HCT116 (cell line): ENCODE results near the gene TNS3. TPM values are rescaled to one million over a fixed set of nuclear protein-coding genes. Genes with fewer than 3 reads are reported as not detected.

ENCODE experiments used
- ATAC-seq: fragments of 200-7000 bp; cut with Tn5 transposase; 2 replicates; pipeline ENCODE4 v1.9.1; 2020; ENCODE audit warnings: mild to moderate bottlenecking, moderate library complexity
- BruUV-seq: library from RNA; stranded (reverse); fragments of 400-500 nt; replicated peaks from 2 replicates; lab custom pipeline; 2021; lab: Mats Ljungman, UMichigan
- CTCF ChIA-PET: fragments of 300-600 bp; sonication (Branson Sonifier 250); formaldehyde crosslinking; loops from one replicate; lab custom pipeline; 2021; ENCODE audit warnings: antibody characterized with exemption; lab: Charles Lee
- POLR2A ChIA-PET: fragments of 300-600, 350-600 bp; sonication (Branson Sonifier 250); formaldehyde crosslinking; loops from one replicate; lab custom pipeline; 2021; ENCODE audit warnings: antibody characterized with exemption; lab: Charles Lee
- RAD21 ChIA-PET, 2 experiments: fragments of 300-600 bp; sonication (Branson Sonifier 250); formaldehyde crosslinking; loops; one replicate each; lab custom pipeline; 2023; ENCODE audit warnings: low total read pairs in 2 of 2; ENCODE audit not compliant: uncharacterized antibody in 2 of 2, unreplicated experiment in 2 of 2, low non-redundant PET in 1 of 2; lab: Charles Lee
- DNase-seq: peaks from one replicate; pipeline ENCODE4 v3.0.0-alpha.2; 2010; ENCODE audit warnings: low read depth, low spot score
- H2AFZ ChIP-seq: fragments of 200-600 bp; shearing (Covaris generic), sonication (generic); 2 replicates; pipeline ENCODE4 v1.6.1; 2017; ENCODE audit warnings: low read depth, mixed run types, mixed read lengths, antibody characterized with exemption, low read length; ENCODE audit not compliant: poor library complexity, severe bottlenecking
- H3K27ac ChIP-seq: 2 replicates; pipeline ENCODE4 v1.5.1; 2012; ENCODE audit warnings: low read depth, low read length
- H3K27me3 ChIP-seq: fragments of 200-600 bp; sonication (generic); 2 replicates; pipeline ENCODE4 v1.6.1; 2016; ENCODE audit warnings: mixed run types, low read length, mixed read lengths; ENCODE audit not compliant: insufficient read depth
- H3K36me3 ChIP-seq, 2 experiments: fragments of 200-500 bp in 1 of 2; fragments of 200-600 bp in 1 of 2; sonication (Bioruptor generic) in 1 of 2; sonication (generic) in 1 of 2; 2 replicates each; pipeline versions ENCODE4 v1.5.1 to v1.6.1; 2014 to 2016; ENCODE audit warnings: low read length in 2 of 2, inconsistent platforms in 1 of 2, mixed read lengths in 1 of 2, mixed run types in 1 of 2; ENCODE audit not compliant: insufficient read depth in 2 of 2, control insufficient read depth in 1 of 2
- H3K4me1 ChIP-seq, 2 experiments: fragments of 200-600 bp in 1 of 2; sonication (generic) in 1 of 2; 2 replicates each; pipeline versions ENCODE4 v1.5.1 to v1.6.1; 2012 to 2017; ENCODE audit warnings: low read length in 2 of 2, inconsistent platforms in 1 of 2, mild to moderate bottlenecking in 1 of 2, mixed read lengths in 1 of 2, mixed run types in 1 of 2, moderate library complexity in 1 of 2; ENCODE audit not compliant: insufficient read depth in 2 of 2, control insufficient read depth in 1 of 2
- H3K4me2 ChIP-seq: fragments of 200-600 bp; sonication (generic); 2 replicates; pipeline ENCODE4 v1.6.1; 2017; ENCODE audit warnings: mixed run types, low read length, mixed read lengths
- H3K4me3 ChIP-seq, 2 experiments: fragments of 200-600 bp in 1 of 2; sonication (generic) in 1 of 2; replicated peaks in 1 of 2; 2 replicates each; pipeline ENCODE4 v1.5.1; 2011 to 2016; ENCODE audit warnings: low read length in 2 of 2, control low read depth in 1 of 2, low read depth in 1 of 2, mild to moderate bottlenecking in 1 of 2, mixed read lengths in 1 of 2, mixed run types in 1 of 2
- H3K79me2 ChIP-seq: fragments of 200-600 bp; sonication (generic); 2 replicates; pipeline ENCODE4 v1.6.1; 2017; ENCODE audit warnings: mild to moderate bottlenecking, mixed run types, low read length, moderate library complexity, mixed read lengths; ENCODE audit not compliant: insufficient read depth
- H3K9ac ChIP-seq: fragments of 200-600 bp; sonication (generic); 2 replicates; pipeline ENCODE4 v1.6.1; 2016; ENCODE audit warnings: low read length, mixed read lengths
- H3K9me2 ChIP-seq: fragments of 200-600 bp; sonication (generic), shearing (Covaris generic); 2 replicates; pipeline ENCODE4 v1.6.1; 2017; ENCODE audit warnings: mixed run types, mild to moderate bottlenecking, moderate library complexity; ENCODE audit not compliant: insufficient read depth
- H3K9me3 ChIP-seq, 2 experiments: fragments of 200-500 bp in 1 of 2; fragments of 200-600 bp in 1 of 2; sonication (Bioruptor generic) in 1 of 2; sonication (generic) in 1 of 2; 2 replicates each; pipeline ENCODE4 v1.6.1; 2014 to 2017; ENCODE audit warnings: low read length in 2 of 2, mixed read lengths in 2 of 2, inconsistent platforms in 1 of 2, low read depth in 1 of 2, mild to moderate bottlenecking in 1 of 2, mixed run types in 1 of 2, moderate library complexity in 1 of 2; ENCODE audit not compliant: control insufficient read depth in 1 of 2, insufficient read depth in 1 of 2
- H4K20me1 ChIP-seq: fragments of 200-600 bp; sonication (generic), shearing (Covaris generic); 2 replicates; pipeline ENCODE4 v1.6.1; 2017; ENCODE audit warnings: mixed run types, mild to moderate bottlenecking, moderate library complexity; ENCODE audit not compliant: insufficient read depth
- ELF1 ChIP-seq: IDR thresholded peaks from 2 replicates; pipeline ENCODE4 v1.6.1; 2012; ENCODE audit warnings: low read depth, borderline replicate concordance
- EZH2phosphoT487 ChIP-seq: fragments of 200-600 bp; IDR thresholded peaks from 2 replicates; pipeline ENCODE4 v1.6.1; 2018; ENCODE audit warnings: antibody characterized with exemption, borderline replicate concordance
- FOSL1 ChIP-seq: IDR thresholded peaks from 2 replicates; pipeline ENCODE4 v1.6.1; 2012; ENCODE audit warnings: low read depth
- RAD21 ChIP-seq: IDR thresholded peaks from 2 replicates; pipeline ENCODE4 v1.6.1; 2012; ENCODE audit warnings: low read depth, mild to moderate bottlenecking
- ZBTB33 ChIP-seq: IDR thresholded peaks from 2 replicates; pipeline ENCODE4 v1.6.1; 2011; ENCODE audit warnings: mild to moderate bottlenecking, low read length, moderate library complexity; ENCODE audit not compliant: insufficient replicate concordance; ENCODE audit errors: extremely low read depth
- intact Hi-C: fragments of 100-400 bp; cut with micrococcal nuclease; formaldehyde crosslinking; loops from 2 replicates; pipeline ENCODE4 v1.10.0; 2022
- total RNA-seq: library from RNA; stranded (reverse); gene quantifications from one replicate; pipeline ENCODE4 v1.2.1, GENCODE V29; 2021; ENCODE audit not compliant: unreplicated experiment

The TNS3 gene
- total RNA-seq, 1 experiment from 2014 or later, result 9.1 TPM

- no peak overlapping the region for H3K4me2 ChIP-seq
- no peak for DNase-seq
- RAD21 ChIA-PET, result interaction anchor here (1.0 to 1.9 kb wide), 8 partner anchors 24 to 678 kb away, joined by 3 to 17 read pairs (median 5); no protein-coding TSS in a partner anchor
These were observed 315.1 kb downstream of the TNS3 start for GRCh38 chr7:47266799-47267198.

More at GRCh38 chr7:47266799-47267198, 315.1 kb downstream of the TNS3 start:
- H3K27me3 ChIP-seq, result no peaks in the 10 kb centered on the region
- no peak for ATAC-seq
- H3K36me3 ChIP-seq, result no peaks in the 10 kb centered on the region
- ChIA-PET CTCF (interaction anchor here (0.6 to 2.9 kb wide), 27 partner anchors 10 to 888 kb away, joined by 3 to 53 read pairs (median 4); no protein-coding TSS in a partner anchor), POLR2A (interaction anchor here (1.0 to 1.2 kb wide), 2 partner anchors 169 to 538 kb away, joined by 3 to 4 read pairs; no protein-coding TSS in a partner anchor)
- H3K79me2 ChIP-seq, result no peaks in the 10 kb centered on the region
- 0 out of 4 replicates have a peak, but pooled peaks cover 0 to 3% of the 10 kb centered on the region in 2 experiments for H3K4me1 ChIP-seq
- H3K9me3 ChIP-seq, result no peaks in the 10 kb centered on the region
- H2AFZ ChIP-seq, result no peak overlapping the region
- no peak for TF ChIP-seq RAD21
- no peak for TF ChIP-seq ELF1
- TF ChIP-seq FOSL1, result no peak
- TF ChIP-seq ZBTB33, result no peak
- TF ChIP-seq EZH2phosphoT487, result no peak
- no peak overlapping the region for H3K4me3 ChIP-seq
- no peaks in the 10 kb centered on the region for H4K20me1 ChIP-seq
- no peaks in the 10 kb centered on the region for H3K9me2 ChIP-seq
- no peak overlapping the region for H3K9ac ChIP-seq
- no TSS peak for BruUV-seq
- H3K27ac ChIP-seq, result no peak overlapping the region
- intact Hi-C loops, result loop anchor here (1.0 to 10.0 kb wide), 4 partner anchors 170 to 888 kb away; no protein-coding TSS in a partner anchor
